Cardiac muscle cell (in vitro differentiated cells and primary cell): ENCODE data around the gene PRLH. TPM values are rescaled to one million over a fixed set of nuclear protein-coding genes. Genes with fewer than 3 reads are reported as not detected.

Source experiments
- DNase-seq, 2 donors: peaks; one replicate each; pipeline versions ENCODE4 v3.0.0 to v3.0.0-alpha.2; 2010 to 2017; ENCODE audit warnings: low read depth in 1 of 2, low spot score in 1 of 2
- H3K27ac ChIP-seq: fragments of 200-600 bp; sonication (generic); 2 replicates; pipeline ENCODE4 v1.5.1; 2016
- H3K27me3 ChIP-seq: fragments of 200-600 bp; sonication (generic); 2 replicates; pipeline ENCODE4 v1.6.0; 2016; ENCODE audit warnings: control low read depth
- H3K36me3 ChIP-seq: fragments of 200-600 bp; sonication (generic); 2 replicates; pipeline ENCODE4 v1.5.1; 2016; ENCODE audit warnings: control low read depth
- H3K4me1 ChIP-seq: fragments of 200-600 bp; sonication (generic); 2 replicates; pipeline ENCODE4 v1.8.1; 2017; ENCODE audit warnings: low read depth, mild to moderate bottlenecking, mixed run types
- H3K4me3 ChIP-seq: fragments of 200-600 bp; sonication (generic); 2 replicates; pipeline ENCODE4 v1.5.1; 2016; ENCODE audit warnings: mild to moderate bottlenecking
- H3K9me3 ChIP-seq: fragments of 200-600 bp; sonication (generic); 2 replicates; pipeline ENCODE4 v1.5.1; 2017; ENCODE audit warnings: low read depth, mild to moderate bottlenecking, control low read depth
- polyA plus RNA-seq: library from polyadenylated mRNA; unstranded; fragments of >200 nt; fragmentation: Nextera tagmentation; extraction: Ambion mirVana; gene quantifications from 2 replicates; pipeline ENCODE4 v1.2.1, GENCODE V29; 2016
- total RNA-seq: library from RNA; depleted of rRNA; stranded (reverse); fragments of >200 nt; gene quantifications from 2 replicates; pipeline ENCODE4 v1.2.3, GENCODE V29; 2016
- TF ChIP-seq, protein P1 (sequence below): IDR thresholded peaks from 2 replicates; pipeline ENCODE4 v1.5.1; 2012; ENCODE audit warnings: low read depth, mild to moderate bottlenecking, low read length

Gene PRLH
- total and polyA plus RNA-seq, 2 experiments from 2014 or later, result not detected

DNA sequence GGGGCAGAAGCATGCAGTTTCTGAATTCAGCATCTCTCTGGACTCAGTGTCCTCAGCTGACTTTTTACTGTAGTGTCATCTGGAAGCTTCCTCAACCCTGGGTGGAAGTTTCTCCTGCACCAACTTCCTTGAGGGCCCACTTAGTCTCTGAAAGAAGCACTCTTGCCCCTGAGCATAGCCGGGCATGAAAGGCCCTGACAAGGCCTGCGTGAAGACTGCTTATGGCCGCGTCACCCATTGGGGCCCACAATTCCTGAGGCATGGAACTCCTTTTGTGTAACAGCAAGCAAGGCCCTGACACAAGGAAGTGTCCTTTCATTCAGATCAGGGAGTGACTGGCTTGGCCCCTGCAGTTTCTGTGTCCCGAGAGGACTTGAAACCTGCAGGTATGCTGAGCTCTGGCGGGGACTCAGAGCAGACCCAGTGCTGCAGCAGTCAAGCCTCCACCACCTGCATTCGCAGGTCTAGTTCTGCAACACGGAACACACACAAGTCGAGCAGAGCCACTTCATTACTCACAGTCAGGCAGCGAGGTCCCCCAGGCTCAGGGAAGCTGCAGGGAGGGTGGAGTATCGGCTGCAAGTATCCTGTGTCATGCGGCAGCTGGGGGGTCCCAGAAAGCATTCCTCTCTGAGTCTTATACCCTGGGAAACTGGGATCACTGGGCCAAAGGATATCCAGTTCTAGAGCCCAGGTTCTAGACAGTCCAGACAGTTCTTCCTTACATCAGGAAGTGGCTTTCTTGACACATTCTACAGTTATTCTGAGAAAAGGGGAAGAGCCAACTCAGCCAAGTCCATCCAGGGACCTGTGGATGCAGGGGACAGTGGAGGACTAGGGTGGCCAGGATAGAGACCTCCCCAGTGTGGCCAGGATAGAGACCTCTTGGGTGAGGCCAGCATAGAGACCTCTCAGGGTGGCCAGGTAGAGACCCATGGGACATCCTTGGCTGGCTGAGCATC, 35.6 kb upstream of the PRLH start:
- TF ChIP-seq, protein P1, sequence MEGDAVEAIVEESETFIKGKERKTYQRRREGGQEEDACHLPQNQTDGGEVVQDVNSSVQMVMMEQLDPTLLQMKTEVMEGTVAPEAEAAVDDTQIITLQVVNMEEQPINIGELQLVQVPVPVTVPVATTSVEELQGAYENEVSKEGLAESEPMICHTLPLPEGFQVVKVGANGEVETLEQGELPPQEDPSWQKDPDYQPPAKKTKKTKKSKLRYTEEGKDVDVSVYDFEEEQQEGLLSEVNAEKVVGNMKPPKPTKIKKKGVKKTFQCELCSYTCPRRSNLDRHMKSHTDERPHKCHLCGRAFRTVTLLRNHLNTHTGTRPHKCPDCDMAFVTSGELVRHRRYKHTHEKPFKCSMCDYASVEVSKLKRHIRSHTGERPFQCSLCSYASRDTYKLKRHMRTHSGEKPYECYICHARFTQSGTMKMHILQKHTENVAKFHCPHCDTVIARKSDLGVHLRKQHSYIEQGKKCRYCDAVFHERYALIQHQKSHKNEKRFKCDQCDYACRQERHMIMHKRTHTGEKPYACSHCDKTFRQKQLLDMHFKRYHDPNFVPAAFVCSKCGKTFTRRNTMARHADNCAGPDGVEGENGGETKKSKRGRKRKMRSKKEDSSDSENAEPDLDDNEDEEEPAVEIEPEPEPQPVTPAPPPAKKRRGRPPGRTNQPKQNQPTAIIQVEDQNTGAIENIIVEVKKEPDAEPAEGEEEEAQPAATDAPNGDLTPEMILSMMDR, result no peak
- no peak overlapping the region for H3K27ac ChIP-seq
- no peak for DNase-seq
- no peak overlapping the region for H3K4me3 ChIP-seq
- no peaks in the 10 kb centered on the region for H3K9me3 ChIP-seq
- H3K4me1 ChIP-seq, result no peaks in the 10 kb centered on the region
- no peaks in the 10 kb centered on the region for H3K36me3 ChIP-seq
- no peaks in the 10 kb centered on the region for H3K27me3 ChIP-seq

DNA sequence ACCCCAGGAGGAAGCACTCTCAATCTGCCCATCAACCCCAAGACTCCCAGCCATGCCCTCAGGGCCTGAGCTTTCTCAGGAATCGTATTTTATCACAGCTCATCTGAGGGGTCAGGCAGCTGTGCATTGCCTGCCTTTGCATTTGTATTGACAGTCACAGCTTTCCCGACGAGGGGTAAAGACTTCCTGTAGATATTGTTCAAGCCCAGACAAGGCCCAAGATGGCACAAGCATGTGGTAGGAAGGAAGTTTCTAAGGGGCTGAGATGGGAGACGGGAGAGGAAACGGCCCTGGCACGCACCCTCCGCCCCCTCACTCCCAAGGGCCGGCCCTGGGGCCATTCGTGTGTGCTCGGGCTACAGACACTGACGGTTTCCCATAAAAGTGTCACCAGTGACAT, 34.2 kb upstream of the PRLH start:
- H3K4me1 ChIP-seq, result no peaks in the 10 kb centered on the region
- H3K9me3 ChIP-seq, result no peaks in the 10 kb centered on the region
- H3K27me3 ChIP-seq, result no peaks in the 10 kb centered on the region
- TF ChIP-seq, protein P1, result no peak
- DNase-seq, result no peak
- no peak overlapping the region for H3K27ac ChIP-seq
- no peak overlapping the region for H3K4me3 ChIP-seq
- no peaks in the 10 kb centered on the region for H3K36me3 ChIP-seq

DNA sequence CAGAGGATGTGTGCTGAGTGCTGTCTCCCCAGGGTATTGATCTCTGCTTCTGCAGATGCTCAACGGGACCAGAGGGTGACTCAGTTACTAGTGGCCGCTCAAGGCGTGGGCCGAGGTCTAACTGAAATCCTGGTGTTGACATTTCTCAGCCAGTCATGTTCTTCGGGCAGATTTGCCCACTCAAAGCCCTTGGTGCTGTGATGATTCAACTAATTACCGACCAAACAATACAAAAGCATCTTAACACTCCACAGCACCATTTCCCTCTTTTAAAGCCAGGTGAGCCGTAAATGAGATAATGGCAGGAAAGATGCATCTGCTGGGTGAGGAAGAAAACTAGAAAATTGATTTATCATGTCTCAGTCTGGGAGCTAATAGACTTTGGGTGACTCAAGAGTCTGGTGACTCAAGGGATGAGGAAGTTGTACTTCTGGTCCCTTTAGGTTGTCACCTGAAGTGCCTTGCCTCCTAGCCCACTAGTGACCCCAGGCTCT, 32.7 kb upstream of the PRLH start:
- Histone ChIP-seq H3K9me3 (no peaks in the 10 kb centered on the region), H3K27ac (no peak overlapping the region), H3K4me3 (no peak overlapping the region), H3K4me1 (no peaks in the 10 kb centered on the region), H3K27me3 (no peaks in the 10 kb centered on the region), H3K36me3 (no peaks in the 10 kb centered on the region)
- DNase-seq, result no peak
- TF ChIP-seq, protein P1, result no peak

DNA sequence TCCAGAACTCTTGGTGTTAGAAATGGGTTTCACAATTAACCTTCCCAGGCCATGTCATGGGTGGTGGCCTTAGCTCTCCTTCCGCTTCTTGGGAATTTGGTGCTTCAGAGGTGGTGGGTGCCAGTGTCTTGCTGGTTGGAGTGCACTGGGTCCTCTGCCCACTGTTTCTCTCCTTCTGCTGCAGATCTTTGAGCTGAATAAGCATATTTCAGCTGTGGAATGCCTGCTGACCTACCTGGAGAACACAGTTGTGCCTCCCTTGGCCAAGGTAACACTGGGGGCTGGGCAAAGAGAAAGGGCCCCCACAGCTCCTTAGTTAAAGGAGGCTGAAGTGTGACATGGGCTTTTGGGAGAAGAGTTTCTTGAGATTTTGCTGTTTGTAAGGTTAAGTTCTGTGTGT, 32.0 kb upstream of the PRLH start:
- H3K36me3 ChIP-seq, result no peaks in the 10 kb centered on the region
- DNase-seq, result no peak
- no peaks in the 10 kb centered on the region for H3K9me3 ChIP-seq
- no peaks in the 10 kb centered on the region for H3K4me1 ChIP-seq
- H3K27ac ChIP-seq, result no peak overlapping the region
- no peaks in the 10 kb centered on the region for H3K27me3 ChIP-seq
- TF ChIP-seq, protein P1, result no peak
- no peak overlapping the region for H3K4me3 ChIP-seq

DNA sequence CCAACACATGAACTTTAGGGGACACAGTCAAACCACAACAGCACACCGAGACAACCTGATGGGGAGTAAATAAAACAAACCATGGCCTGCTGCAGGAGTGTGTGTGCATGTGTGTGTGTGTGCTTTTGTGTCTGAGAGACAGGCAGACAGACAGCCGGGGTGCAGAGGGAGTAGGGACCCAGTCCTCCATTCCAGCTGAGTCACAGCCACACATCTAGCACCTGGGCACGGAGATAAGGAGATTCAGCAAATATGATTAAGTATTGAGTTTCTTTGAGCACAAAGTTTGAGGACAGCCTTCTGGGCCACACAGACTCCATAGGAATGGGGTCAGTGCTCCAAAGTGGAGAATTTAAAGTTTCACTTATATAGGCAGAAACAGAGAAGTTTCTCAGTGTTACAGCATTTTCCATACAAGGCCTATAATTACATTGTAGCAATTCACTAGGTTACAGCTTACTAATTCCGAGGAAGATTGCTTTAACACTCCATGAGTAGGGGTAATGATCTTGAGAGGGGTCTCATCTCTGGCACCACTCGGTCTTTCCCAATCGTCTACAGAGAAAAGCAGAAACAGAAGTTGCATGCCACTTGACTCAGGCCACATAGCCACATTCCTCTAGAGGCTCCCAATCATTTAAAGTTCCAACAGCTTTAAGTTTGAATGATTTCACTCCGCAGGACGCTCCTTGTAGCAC, 30.8 kb upstream of the PRLH start:
- H3K36me3 ChIP-seq, result no peaks in the 10 kb centered on the region
- no peak for DNase-seq
- no peaks in the 10 kb centered on the region for H3K4me1 ChIP-seq
- no peak overlapping the region for H3K4me3 ChIP-seq
- H3K27me3 ChIP-seq, result no peaks in the 10 kb centered on the region
- H3K27ac ChIP-seq, result no peak overlapping the region
- no peaks in the 10 kb centered on the region for H3K9me3 ChIP-seq
- TF ChIP-seq, protein P1, result no peak
